Measurements from ENCODE around the gene AKIRIN1.
"Not testable (repeated sequence)": the region's sequence is repeated elsewhere in the genome, so short reads cannot be mapped to it uniquely, and the experiment has no call there.

AKIRIN1 gene

GRCh38 chr1:38973145-38973544, 17.9 kb upstream of the AKIRIN1 start:
- H3K36me3 ChIP-seq (ENCODE audit: control insufficient read depth in 2 of 2, insufficient read depth in 2 of 2, low read length in 2 of 2); H3K9ac ChIP-seq (ENCODE audit: low read depth in 1 of 2, low read length in 2 of 2); H3K27me3 ChIP-seq (ENCODE audit: control insufficient read depth in 2 of 2, insufficient read depth in 2 of 2, low read length in 2 of 2); H3K4me3 ChIP-seq (ENCODE audit: low read length in 2 of 2); H3K9me3 ChIP-seq (ENCODE audit: control insufficient read depth in 2 of 2, low read length in 2 of 2); H3K27ac ChIP-seq (ENCODE audit: low read depth in 2 of 2, low read length in 2 of 2): not testable (repeated sequence)
- H3K4me1 ChIP-seq (ENCODE audit: control insufficient read depth in 2 of 2, insufficient read depth in 2 of 2, low read length in 2 of 2) = peaks cover 8 to 12% of the 10 kb centered on the region in 2 donors

DNA sequence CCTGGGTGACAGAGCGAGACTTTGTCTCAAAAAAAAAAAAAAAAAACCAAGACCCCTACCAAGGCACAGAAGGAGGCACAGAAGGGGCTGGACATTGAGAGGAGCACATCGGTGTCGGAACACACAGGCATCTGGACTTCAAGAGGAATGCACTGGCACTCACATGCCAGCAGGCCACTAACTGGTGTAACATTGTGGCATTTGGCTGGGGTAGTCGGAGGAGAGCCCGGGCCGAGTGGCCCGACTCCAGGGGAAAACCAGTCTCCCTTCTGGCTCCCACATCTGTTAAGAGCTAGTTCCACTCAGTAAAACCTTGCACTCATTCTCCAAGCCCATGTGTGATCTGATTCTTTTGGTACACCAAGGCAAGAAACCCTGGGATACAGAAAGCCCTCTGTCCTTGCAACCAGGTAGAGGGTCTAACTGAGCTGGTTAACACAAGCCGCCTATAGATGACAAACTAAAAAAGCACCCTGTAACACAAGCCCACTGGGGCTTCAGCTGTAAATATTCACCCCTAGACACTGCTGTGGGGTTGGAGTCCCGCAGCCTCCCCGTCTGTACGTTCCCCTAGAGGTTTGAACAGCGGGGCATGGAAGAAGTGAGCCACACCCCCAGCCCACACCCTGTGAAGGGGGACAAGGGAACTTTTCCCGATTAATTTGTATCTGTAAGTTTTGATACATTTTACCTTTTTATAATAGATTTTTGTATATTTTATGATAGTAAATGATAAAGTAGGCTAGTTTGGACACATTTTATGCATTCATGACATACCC, 17.2 kb upstream of the AKIRIN1 start:
- Histone ChIP-seq H3K27ac (ENCODE audit: low read depth in 2 of 2, low read length in 2 of 2) (no peak overlapping the region), H3K4me3 (ENCODE audit: low read length in 2 of 2) (no peak overlapping the region), H3K27me3 (ENCODE audit: control insufficient read depth in 2 of 2, insufficient read depth in 2 of 2, low read length in 2 of 2) (no peaks in the 10 kb centered on the region), H3K9ac (ENCODE audit: low read depth in 1 of 2, low read length in 2 of 2) (no peak overlapping the region), H3K36me3 (ENCODE audit: control insufficient read depth in 2 of 2, insufficient read depth in 2 of 2, low read length in 2 of 2) (no peaks in the 10 kb centered on the region), H3K9me3 (ENCODE audit: control insufficient read depth in 2 of 2, low read length in 2 of 2) (no peaks in the 10 kb centered on the region), H3K4me1 (ENCODE audit: control insufficient read depth in 2 of 2, insufficient read depth in 2 of 2, low read length in 2 of 2) (peaks cover 6 to 10% of the 10 kb centered on the region in 2 donors)

DNA sequence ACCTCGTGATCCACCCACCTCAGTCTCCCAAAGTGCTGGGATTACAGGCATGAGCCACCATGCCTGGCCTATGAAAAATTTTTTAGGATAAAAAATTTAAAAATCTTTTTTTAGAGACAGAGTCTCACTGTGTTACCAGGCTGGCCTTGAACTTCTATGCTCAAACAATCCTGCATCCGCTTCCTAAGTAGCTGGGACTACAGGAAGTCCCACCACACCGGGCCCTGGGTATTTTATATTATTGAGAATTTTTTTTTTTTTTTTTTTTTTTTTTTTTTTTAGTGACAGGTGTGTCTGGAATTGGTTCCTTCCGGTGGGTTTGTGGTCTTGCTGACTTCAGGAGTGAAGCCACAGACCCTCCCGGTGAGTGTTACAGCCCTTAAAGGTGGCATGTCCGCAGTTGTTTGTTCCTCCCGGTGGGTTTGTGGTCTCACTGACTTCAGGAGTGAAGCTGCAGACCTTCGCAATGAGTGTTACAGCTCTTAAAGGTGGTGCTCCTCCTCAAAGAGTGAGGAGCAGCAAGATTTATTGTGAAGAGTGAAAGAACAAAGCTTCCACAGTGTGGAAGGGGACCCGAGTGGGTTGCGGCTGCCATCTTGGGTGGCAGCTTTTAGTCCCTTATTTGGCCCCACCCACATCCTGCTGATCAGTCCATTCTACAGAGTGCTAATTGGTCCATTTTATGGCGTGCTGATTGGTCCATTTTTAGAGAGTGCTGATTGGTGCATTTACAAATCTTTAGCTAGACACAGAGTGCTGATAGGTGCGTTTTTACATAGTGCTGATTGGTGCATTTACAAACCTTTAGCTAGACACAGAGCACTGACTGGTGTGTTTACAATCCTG, 13.5 kb upstream of the AKIRIN1 start:
- H3K4me1 ChIP-seq (ENCODE audit: control insufficient read depth in 2 of 2, insufficient read depth in 2 of 2, low read length in 2 of 2); H3K4me3 ChIP-seq (ENCODE audit: low read length in 2 of 2); H3K27me3 ChIP-seq (ENCODE audit: control insufficient read depth in 2 of 2, insufficient read depth in 2 of 2, low read length in 2 of 2); H3K9me3 ChIP-seq (ENCODE audit: control insufficient read depth in 2 of 2, low read length in 2 of 2); H3K27ac ChIP-seq (ENCODE audit: low read depth in 2 of 2, low read length in 2 of 2); H3K36me3 ChIP-seq (ENCODE audit: control insufficient read depth in 2 of 2, insufficient read depth in 2 of 2, low read length in 2 of 2); H3K9ac ChIP-seq (ENCODE audit: low read depth in 1 of 2, low read length in 2 of 2): not testable (repeated sequence)

DNA sequence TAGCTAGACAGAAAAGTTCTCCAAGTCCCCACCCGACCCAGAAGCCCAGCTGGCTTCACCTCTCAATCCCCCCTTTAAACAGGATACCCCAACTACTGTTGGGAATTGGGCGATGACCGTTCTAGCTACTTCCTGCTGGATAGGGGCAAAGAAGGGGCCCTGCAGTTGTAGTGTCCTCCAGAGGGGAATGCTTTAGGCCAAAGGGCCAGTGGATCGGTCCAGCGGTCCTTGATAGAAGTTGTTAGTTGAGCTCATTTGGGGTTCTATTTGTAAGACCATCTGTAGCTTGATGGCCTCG, 12.9 kb upstream of the AKIRIN1 start:
- H3K9me3 ChIP-seq (ENCODE audit: control insufficient read depth in 2 of 2, low read length in 2 of 2); H3K4me3 ChIP-seq (ENCODE audit: low read length in 2 of 2); H3K27me3 ChIP-seq (ENCODE audit: control insufficient read depth in 2 of 2, insufficient read depth in 2 of 2, low read length in 2 of 2); H3K27ac ChIP-seq (ENCODE audit: low read depth in 2 of 2, low read length in 2 of 2); H3K4me1 ChIP-seq (ENCODE audit: control insufficient read depth in 2 of 2, insufficient read depth in 2 of 2, low read length in 2 of 2); H3K9ac ChIP-seq (ENCODE audit: low read depth in 1 of 2, low read length in 2 of 2); H3K36me3 ChIP-seq (ENCODE audit: control insufficient read depth in 2 of 2, insufficient read depth in 2 of 2, low read length in 2 of 2): not testable (repeated sequence)

GRCh38 chr1:38979380-38979779, 11.7 kb upstream of the AKIRIN1 start:
- H3K9ac ChIP-seq (ENCODE audit: low read depth in 1 of 2, low read length in 2 of 2); H3K4me3 ChIP-seq (ENCODE audit: low read length in 2 of 2); H3K27ac ChIP-seq (ENCODE audit: low read depth in 2 of 2, low read length in 2 of 2); H3K4me1 ChIP-seq (ENCODE audit: control insufficient read depth in 2 of 2, insufficient read depth in 2 of 2, low read length in 2 of 2); H3K9me3 ChIP-seq (ENCODE audit: control insufficient read depth in 2 of 2, low read length in 2 of 2); H3K36me3 ChIP-seq (ENCODE audit: control insufficient read depth in 2 of 2, insufficient read depth in 2 of 2, low read length in 2 of 2); H3K27me3 ChIP-seq (ENCODE audit: control insufficient read depth in 2 of 2, insufficient read depth in 2 of 2, low read length in 2 of 2): not testable (repeated sequence)

DNA sequence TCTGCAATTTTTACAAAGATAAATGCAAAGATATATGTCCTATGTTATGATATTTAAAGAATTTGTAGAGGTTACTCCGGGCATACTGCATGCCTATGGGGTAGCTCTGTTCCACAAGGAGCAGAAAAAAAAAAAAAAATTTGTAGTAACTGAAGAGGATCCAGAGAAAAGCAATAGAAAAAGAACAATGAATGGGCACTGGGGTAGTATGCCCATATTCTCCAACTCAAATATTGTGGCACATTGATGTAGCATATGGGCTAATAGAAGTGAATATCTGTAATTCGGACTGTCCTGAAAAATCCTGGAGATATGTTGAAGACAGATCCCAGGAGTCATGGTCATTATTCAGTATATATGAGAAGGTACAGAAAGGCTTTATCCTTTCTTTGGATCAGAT, 1.1 kb upstream of the AKIRIN1 start:
- peak overlapping the region in 1 of 2 donors; percentile 68 for H3K9ac ChIP-seq (ENCODE audit: low read depth in 1 of 2, low read length in 2 of 2)
- H3K4me3 ChIP-seq (ENCODE audit: low read length in 2 of 2) = no peak overlapping the region

DNA sequence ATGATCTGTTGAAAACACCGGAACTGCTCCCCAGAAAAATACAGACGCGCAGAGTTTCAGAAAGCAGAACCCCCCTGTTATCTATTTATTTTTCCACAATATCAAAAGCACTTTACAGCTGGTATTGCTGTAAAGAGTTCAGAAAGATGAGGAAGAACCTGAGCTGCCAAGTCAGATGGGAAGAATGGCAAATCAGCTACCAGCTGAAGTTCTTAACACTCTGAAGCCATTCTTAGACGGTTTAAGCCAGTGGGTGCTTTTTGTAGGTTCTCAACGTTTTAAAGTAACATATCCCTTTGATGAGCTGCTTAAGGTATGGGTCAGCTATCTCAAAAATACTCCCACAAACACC, 714 bp upstream of the AKIRIN1 start:
- H3K9me3 ChIP-seq (ENCODE audit: control insufficient read depth in 2 of 2, low read length in 2 of 2) = no peaks in the 10 kb centered on the region
- H3K27ac ChIP-seq (ENCODE audit: low read depth in 2 of 2, low read length in 2 of 2) = peak overlapping the region; percentile 89 to 90
- no peaks in the 10 kb centered on the region for H3K27me3 ChIP-seq (ENCODE audit: control insufficient read depth in 2 of 2, insufficient read depth in 2 of 2, low read length in 2 of 2)
- peak overlapping the region; percentile 48 to 68 for H3K9ac ChIP-seq (ENCODE audit: low read depth in 1 of 2, low read length in 2 of 2)
- peak overlapping the region; percentile 68 to 85 for H3K4me3 ChIP-seq (ENCODE audit: low read length in 2 of 2)
- H3K4me1 ChIP-seq (ENCODE audit: control insufficient read depth in 2 of 2, insufficient read depth in 2 of 2, low read length in 2 of 2) = peaks cover 10 to 28% of the 10 kb centered on the region in 2 donors
- peaks cover 0 to 4% of the 10 kb centered on the region in 2 donors for H3K36me3 ChIP-seq (ENCODE audit: control insufficient read depth in 2 of 2, insufficient read depth in 2 of 2, low read length in 2 of 2)

More for the DNA sequence above, 1.1 kb upstream of the AKIRIN1 start:
- Histone ChIP-seq H3K36me3 (ENCODE audit: control insufficient read depth in 2 of 2, insufficient read depth in 2 of 2, low read length in 2 of 2) (peaks cover 0 to under 1% of the 10 kb centered on the region in 2 donors), H3K27ac (ENCODE audit: low read depth in 2 of 2, low read length in 2 of 2) (no peak overlapping the region), H3K4me1 (ENCODE audit: control insufficient read depth in 2 of 2, insufficient read depth in 2 of 2, low read length in 2 of 2) (peaks cover 10 to 28% of the 10 kb centered on the region in 2 donors), H3K27me3 (ENCODE audit: control insufficient read depth in 2 of 2, insufficient read depth in 2 of 2, low read length in 2 of 2) (no peaks in the 10 kb centered on the region), H3K9me3 (ENCODE audit: control insufficient read depth in 2 of 2, low read length in 2 of 2) (no peaks in the 10 kb centered on the region)

- peak overlapping the region; percentile 89 to 90 for H3K27ac ChIP-seq (ENCODE audit: low read depth in 2 of 2, low read length in 2 of 2)
- peaks cover 10 to 15% of the 10 kb centered on the region in 2 donors for H3K4me1 ChIP-seq (ENCODE audit: control insufficient read depth in 2 of 2, insufficient read depth in 2 of 2, low read length in 2 of 2)
- H3K27me3 ChIP-seq (ENCODE audit: control insufficient read depth in 2 of 2, insufficient read depth in 2 of 2, low read length in 2 of 2) = no peaks in the 10 kb centered on the region
- peak overlapping the region; percentile 83 to 90 for H3K4me3 ChIP-seq (ENCODE audit: low read length in 2 of 2)
- H3K36me3 ChIP-seq (ENCODE audit: control insufficient read depth in 2 of 2, insufficient read depth in 2 of 2, low read length in 2 of 2) = peaks cover 0 to 4% of the 10 kb centered on the region in 2 donors
- H3K9ac ChIP-seq (ENCODE audit: low read depth in 1 of 2, low read length in 2 of 2) = peak overlapping the region; percentile 56 to 94
- H3K9me3 ChIP-seq (ENCODE audit: control insufficient read depth in 2 of 2, low read length in 2 of 2) = no peaks in the 10 kb centered on the region
Measured at GRCh38 chr1:38991638-38992411, 749 bp downstream of the AKIRIN1 start.

- peaks cover 0 to 4% of the 10 kb centered on the region in 2 donors for H3K36me3 ChIP-seq (ENCODE audit: control insufficient read depth in 2 of 2, insufficient read depth in 2 of 2, low read length in 2 of 2)
- peaks cover 10 to 11% of the 10 kb centered on the region in 2 donors for H3K4me1 ChIP-seq (ENCODE audit: control insufficient read depth in 2 of 2, insufficient read depth in 2 of 2, low read length in 2 of 2)
- H3K9ac ChIP-seq (ENCODE audit: low read depth in 1 of 2, low read length in 2 of 2) = peak overlapping the region; percentile 44 to 54
- peak overlapping the region; percentile 83 to 90 for H3K4me3 ChIP-seq (ENCODE audit: low read length in 2 of 2)
- no peaks in the 10 kb centered on the region for H3K9me3 ChIP-seq (ENCODE audit: control insufficient read depth in 2 of 2, low read length in 2 of 2)
- no peaks in the 10 kb centered on the region for H3K27me3 ChIP-seq (ENCODE audit: control insufficient read depth in 2 of 2, insufficient read depth in 2 of 2, low read length in 2 of 2)
- peak overlapping the region; percentile 89 to 90 for H3K27ac ChIP-seq (ENCODE audit: low read depth in 2 of 2, low read length in 2 of 2)
Measured at GRCh38 chr1:38992412-38993111, 1.5 kb downstream of the AKIRIN1 start.

All from mucosa of rectum (tissue), 2 donors.